Neuron (in vitro differentiated cells): ENCODE data around the gene PPP1CA.

ENCODE experiments used
- H2AFZ ChIP-seq: one replicate; pipeline ENCODE4 v1.6.1; 2013; ENCODE audit warnings: low read depth, mild to moderate bottlenecking, inconsistent platforms, low read length, moderate library complexity
- H3K27me3 ChIP-seq: one replicate; pipeline ENCODE4 v1.6.1; 2013; ENCODE audit warnings: low read length; ENCODE audit not compliant: insufficient read depth
- H3K36me3 ChIP-seq: one replicate; pipeline ENCODE4 v1.6.1; 2013; ENCODE audit warnings: low read length; ENCODE audit not compliant: insufficient read depth
- H3K4me1 ChIP-seq: one replicate; pipeline ENCODE4 v1.6.1; 2013; ENCODE audit warnings: low read length; ENCODE audit not compliant: insufficient read depth
- H3K4me3 ChIP-seq: 2 replicates; pipeline ENCODE4 v1.5.1; 2013; ENCODE audit warnings: mild to moderate bottlenecking, low read length, moderate library complexity
- H3K9me3 ChIP-seq: one replicate; pipeline ENCODE4 v1.6.1; 2013; ENCODE audit warnings: low read length

Gene PPP1CA

GRCh38 chr11:67366961-67367760 is 34.5 kb downstream of the PPP1CA start:
- H3K27me3 ChIP-seq: no peaks in the 10 kb centered on the region
- H3K4me3 ChIP-seq: no peak overlapping the region
- H2AFZ ChIP-seq: no peak overlapping the region
- peaks cover 17% of the 10 kb centered on the region for H3K4me1 ChIP-seq
- peaks cover 5% of the 10 kb centered on the region for H3K36me3 ChIP-seq
- no peaks in the 10 kb centered on the region for H3K9me3 ChIP-seq

- no peak overlapping the region for H3K4me3 ChIP-seq
Observed at GRCh38 chr11:67366546-67366945, 35.1 kb downstream of the PPP1CA start.

GRCh38 chr11:67365736-67366444 is 35.8 kb downstream of the PPP1CA start:
- H3K9me3 ChIP-seq: no peaks in the 10 kb centered on the region
- H2AFZ ChIP-seq: no peak overlapping the region
- H3K36me3 ChIP-seq: peaks cover 5% of the 10 kb centered on the region
- peaks cover 4% of the 10 kb centered on the region for H3K4me1 ChIP-seq
- no peak overlapping the region for H3K4me3 ChIP-seq
- H3K27me3 ChIP-seq: no peaks in the 10 kb centered on the region

More at GRCh38 chr11:67366546-67366945, 35.1 kb downstream of the PPP1CA start:
- peaks cover 5% of the 10 kb centered on the region for H3K36me3 ChIP-seq
- H3K9me3 ChIP-seq: no peaks in the 10 kb centered on the region
- peaks cover 11% of the 10 kb centered on the region for H3K4me1 ChIP-seq
- no peaks in the 10 kb centered on the region for H3K27me3 ChIP-seq
- no peak overlapping the region for H2AFZ ChIP-seq

- no peak overlapping the region for H2AFZ ChIP-seq
- H3K4me1 ChIP-seq: no peaks in the 10 kb centered on the region
- H3K9me3 ChIP-seq: no peaks in the 10 kb centered on the region
- H3K36me3 ChIP-seq: peaks cover 5% of the 10 kb centered on the region
- no peaks in the 10 kb centered on the region for H3K27me3 ChIP-seq
- no peak overlapping the region for H3K4me3 ChIP-seq
Observed at GRCh38 chr11:67364783-67365722, 36.6 kb downstream of the PPP1CA start.

- Histone ChIP-seq H2AFZ (no peak overlapping the region), H3K36me3 (peaks cover 5% of the 10 kb centered on the region), H3K4me3 (no peak overlapping the region), H3K9me3 (no peaks in the 10 kb centered on the region), H3K4me1 (no peaks in the 10 kb centered on the region), H3K27me3 (no peaks in the 10 kb centered on the region)
Observed at GRCh38 chr11:67364169-67364568, 37.5 kb downstream of the PPP1CA start.

GRCh38 chr11:67357831-67358670 is 43.6 kb downstream of the PPP1CA start:
- Histone ChIP-seq H3K4me3 (no peak overlapping the region), H3K36me3 (no peaks in the 10 kb centered on the region), H3K4me1 (peaks cover 19% of the 10 kb centered on the region), H2AFZ (no peak overlapping the region), H3K9me3 (no peaks in the 10 kb centered on the region), H3K27me3 (no peaks in the 10 kb centered on the region)

GRCh38 chr11:67356864-67357561 is 44.6 kb downstream of the PPP1CA start:
- H2AFZ ChIP-seq: no peak overlapping the region
- peaks cover 26% of the 10 kb centered on the region for H3K4me1 ChIP-seq
- no peaks in the 10 kb centered on the region for H3K36me3 ChIP-seq
- H3K4me3 ChIP-seq: no peak overlapping the region
- H3K27me3 ChIP-seq: no peaks in the 10 kb centered on the region
- no peaks in the 10 kb centered on the region for H3K9me3 ChIP-seq

- Histone ChIP-seq H3K4me1 (peaks cover 27% of the 10 kb centered on the region), H2AFZ (no peak overlapping the region), H3K4me3 (no peak overlapping the region), H3K27me3 (no peaks in the 10 kb centered on the region), H3K36me3 (no peaks in the 10 kb centered on the region), H3K9me3 (no peaks in the 10 kb centered on the region)
Observed at GRCh38 chr11:67356387-67356863, 45.2 kb downstream of the PPP1CA start.

GRCh38 chr11:67355794-67356386 is 45.8 kb downstream of the PPP1CA start:
- Histone ChIP-seq H3K36me3 (no peaks in the 10 kb centered on the region), H3K27me3 (no peaks in the 10 kb centered on the region), H2AFZ (no peak overlapping the region), H3K4me1 (peaks cover 29% of the 10 kb centered on the region), H3K4me3 (no peak overlapping the region), H3K9me3 (no peaks in the 10 kb centered on the region)

GRCh38 chr11:67355023-67355793 is 46.5 kb downstream of the PPP1CA start:
- Histone ChIP-seq H3K4me3 (no peak overlapping the region), H3K9me3 (no peaks in the 10 kb centered on the region), H3K27me3 (no peaks in the 10 kb centered on the region), H3K36me3 (no peaks in the 10 kb centered on the region), H3K4me1 (peaks cover 29% of the 10 kb centered on the region), H2AFZ (no peak overlapping the region)
